ENCODE measurements around the gene ATP1A1.

Gene ATP1A1

GRCh38 chr1:116353155-116353554, 19.9 kb upstream of the ATP1A1 start:
- no peak for ATAC-seq (ENCODE audit: low read depth)
- no peaks in the 10 kb centered on the region for H3K27me3 Mint-ChIP-seq
- H3K9me3 Mint-ChIP-seq, result peaks cover 5% of the 10 kb centered on the region
- DNase-seq (ENCODE audit: low spot score in 2 of 2), result no peak
- no peak overlapping the region for H3K4me3 Mint-ChIP-seq
- no peak overlapping the region for H3K27ac Mint-ChIP-seq
- peaks cover 4% of the 10 kb centered on the region for H3K36me3 Mint-ChIP-seq
- H3K4me1 Mint-ChIP-seq, result peaks cover 8% of the 10 kb centered on the region

GRCh38 chr1:116356067-116356466, 17.0 kb upstream of the ATP1A1 start:
- peaks cover 8% of the 10 kb centered on the region for H3K4me1 Mint-ChIP-seq
- H3K27me3 Mint-ChIP-seq, result no peaks in the 10 kb centered on the region
- no peak overlapping the region for H3K27ac Mint-ChIP-seq
- H3K4me3 Mint-ChIP-seq, result no peak overlapping the region
- no peaks in the 10 kb centered on the region for H3K36me3 Mint-ChIP-seq
- DNase-seq (ENCODE audit: low spot score in 2 of 2) (no peak), ATAC-seq (ENCODE audit: low read depth) (no peak)
- peaks cover 1% of the 10 kb centered on the region for H3K9me3 Mint-ChIP-seq

- no peak for DNase-seq (ENCODE audit: low spot score in 2 of 2)
- H3K36me3 Mint-ChIP-seq, result no peaks in the 10 kb centered on the region
- peaks cover 8% of the 10 kb centered on the region for H3K4me1 Mint-ChIP-seq
- H3K27ac Mint-ChIP-seq, result no peak overlapping the region
- H3K9me3 Mint-ChIP-seq, result peaks cover 1% of the 10 kb centered on the region
- no peaks in the 10 kb centered on the region for H3K27me3 Mint-ChIP-seq
- no peak overlapping the region for H3K4me3 Mint-ChIP-seq
- ATAC-seq (ENCODE audit: low read depth), result no peak
Observed at GRCh38 chr1:116356673-116357072, 16.4 kb upstream of the ATP1A1 start.

GRCh38 chr1:116357487-116357886, 15.6 kb upstream of the ATP1A1 start:
- no peak for DNase-seq (ENCODE audit: low spot score in 2 of 2)
- Mint-ChIP-seq H3K27ac (no peak overlapping the region), H3K9me3 (peaks cover 1% of the 10 kb centered on the region), H3K4me1 (peaks cover 8% of the 10 kb centered on the region), H3K27me3 (no peaks in the 10 kb centered on the region), H3K4me3 (no peak overlapping the region), H3K36me3 (no peaks in the 10 kb centered on the region)
- no peak for ATAC-seq (ENCODE audit: low read depth)

GRCh38 chr1:116359060-116359830, 13.8 kb upstream of the ATP1A1 start:
- Mint-ChIP-seq H3K9me3 (peaks cover 1% of the 10 kb centered on the region), H3K4me3 (no peak overlapping the region), H3K4me1 (peaks cover 8% of the 10 kb centered on the region), H3K27me3 (no peaks in the 10 kb centered on the region), H3K36me3 (no peaks in the 10 kb centered on the region), H3K27ac (no peak overlapping the region)
- DNase-seq (ENCODE audit: low spot score in 2 of 2) (no peak), ATAC-seq (ENCODE audit: low read depth) (no peak)

- peaks cover 8% of the 10 kb centered on the region for H3K4me1 Mint-ChIP-seq
- H3K27ac Mint-ChIP-seq, result no peak overlapping the region
- H3K4me3 Mint-ChIP-seq, result no peak overlapping the region
- ATAC-seq (ENCODE audit: low read depth) (no peak), DNase-seq (ENCODE audit: low spot score in 2 of 2) (no peak)
- peaks cover 1% of the 10 kb centered on the region for H3K9me3 Mint-ChIP-seq
- no peaks in the 10 kb centered on the region for H3K36me3 Mint-ChIP-seq
- H3K27me3 Mint-ChIP-seq, result no peaks in the 10 kb centered on the region
Observed at GRCh38 chr1:116359871-116360270, 13.2 kb upstream of the ATP1A1 start.

GRCh38 chr1:116360429-116361173, 12.4 kb upstream of the ATP1A1 start:
- H3K27ac Mint-ChIP-seq, result no peak overlapping the region
- H3K4me3 Mint-ChIP-seq, result no peak overlapping the region
- ATAC-seq (ENCODE audit: low read depth) (no peak), DNase-seq (ENCODE audit: low spot score in 2 of 2) (no peak)
- peaks cover 1% of the 10 kb centered on the region for H3K9me3 Mint-ChIP-seq
- H3K4me1 Mint-ChIP-seq, result peaks cover 8% of the 10 kb centered on the region
- H3K27me3 Mint-ChIP-seq, result no peaks in the 10 kb centered on the region
- no peaks in the 10 kb centered on the region for H3K36me3 Mint-ChIP-seq

- DNase-seq (ENCODE audit: low spot score in 2 of 2) (no peak), ATAC-seq (ENCODE audit: low read depth) (no peak)
- H3K9me3 Mint-ChIP-seq, result no peaks in the 10 kb centered on the region
- H3K27me3 Mint-ChIP-seq, result peaks cover 4% of the 10 kb centered on the region
- no peak overlapping the region for H3K27ac Mint-ChIP-seq
- peaks cover 5% of the 10 kb centered on the region for H3K4me1 Mint-ChIP-seq
- no peak overlapping the region for H3K4me3 Mint-ChIP-seq
- H3K36me3 Mint-ChIP-seq, result no peaks in the 10 kb centered on the region
Observed at GRCh38 chr1:116361648-116362047, 11.4 kb upstream of the ATP1A1 start.

- no peak for DNase-seq (ENCODE audit: low spot score in 2 of 2)
- H3K36me3 Mint-ChIP-seq, result no peaks in the 10 kb centered on the region
- peaks cover under 1% of the 10 kb centered on the region for H3K4me1 Mint-ChIP-seq
- H3K4me3 Mint-ChIP-seq, result no peak overlapping the region
- H3K27me3 Mint-ChIP-seq, result peaks cover 6% of the 10 kb centered on the region
- ATAC-seq (ENCODE audit: low read depth), result no peak
- no peak overlapping the region for H3K27ac Mint-ChIP-seq
- no peaks in the 10 kb centered on the region for H3K9me3 Mint-ChIP-seq
Observed at GRCh38 chr1:116362050-116362449, 11.0 kb upstream of the ATP1A1 start.

- DNase-seq (ENCODE audit: low spot score in 2 of 2), result no peak
- no peak overlapping the region for H3K4me3 Mint-ChIP-seq
- peaks cover 10% of the 10 kb centered on the region for H3K27me3 Mint-ChIP-seq
- no peak for ATAC-seq (ENCODE audit: low read depth)
- no peaks in the 10 kb centered on the region for H3K4me1 Mint-ChIP-seq
- no peaks in the 10 kb centered on the region for H3K36me3 Mint-ChIP-seq
- H3K9me3 Mint-ChIP-seq, result no peaks in the 10 kb centered on the region
- H3K27ac Mint-ChIP-seq, result no peak overlapping the region
Observed at GRCh38 chr1:116365353-116365780, 7.7 kb upstream of the ATP1A1 start.

GRCh38 chr1:116365857-116366256, 7.2 kb upstream of the ATP1A1 start:
- Mint-ChIP-seq H3K4me3 (no peak overlapping the region), H3K36me3 (no peaks in the 10 kb centered on the region), H3K27ac (no peak overlapping the region), H3K27me3 (peaks cover 10% of the 10 kb centered on the region), H3K4me1 (no peaks in the 10 kb centered on the region), H3K9me3 (no peaks in the 10 kb centered on the region)
- ATAC-seq (ENCODE audit: low read depth), result no peak
- DNase-seq (ENCODE audit: low spot score in 2 of 2), result no peak

GRCh38 chr1:116367256-116367945, 5.6 kb upstream of the ATP1A1 start:
- Mint-ChIP-seq H3K4me3 (no peak overlapping the region), H3K9me3 (no peaks in the 10 kb centered on the region), H3K4me1 (no peaks in the 10 kb centered on the region), H3K27me3 (peaks cover 10% of the 10 kb centered on the region), H3K36me3 (no peaks in the 10 kb centered on the region), H3K27ac (no peak overlapping the region)
- no peak for ATAC-seq (ENCODE audit: low read depth)
- DNase-seq (ENCODE audit: low spot score in 2 of 2), result no peak

- ATAC-seq (ENCODE audit: low read depth) (no peak), DNase-seq (ENCODE audit: low spot score in 2 of 2) (no peak)
- Mint-ChIP-seq H3K4me1 (no peaks in the 10 kb centered on the region), H3K27ac (no peak overlapping the region), H3K9me3 (no peaks in the 10 kb centered on the region), H3K27me3 (peaks cover 10% of the 10 kb centered on the region), H3K4me3 (no peak overlapping the region), H3K36me3 (peaks cover 1% of the 10 kb centered on the region)
Observed at GRCh38 chr1:116368241-116368640, 4.8 kb upstream of the ATP1A1 start.

- Mint-ChIP-seq H3K27me3 (peaks cover 10% of the 10 kb centered on the region), H3K36me3 (peaks cover 1% of the 10 kb centered on the region), H3K9me3 (no peaks in the 10 kb centered on the region), H3K4me3 (no peak overlapping the region), H3K27ac (no peak overlapping the region), H3K4me1 (peaks cover 10% of the 10 kb centered on the region)
- DNase-seq (ENCODE audit: low spot score in 2 of 2), result no peak
- no peak for ATAC-seq (ENCODE audit: low read depth)
Observed at GRCh38 chr1:116370181-116370580, 2.9 kb upstream of the ATP1A1 start.

Data from memory B cell (primary cell).